Mammary epithelial cell (primary cell): ENCODE measurements around the gene MED10.

ENCODE experiments used
- CTCF ChIP-seq, 2 donors: IDR thresholded peaks in 1 of 2; conservative IDR thresholded peaks in 1 of 2; 2 replicates each; pipeline ENCODE4 v1.5.1; 2011 to 2012; ENCODE audit warnings: inconsistent platforms in 2 of 2, low read length in 2 of 2, mild to moderate bottlenecking in 2 of 2, control low read depth in 1 of 2, low read depth in 1 of 2; ENCODE audit not compliant: insufficient read depth in 1 of 2; ENCODE audit errors: extremely low read depth in 1 of 2
- EZH2 ChIP-seq: IDR thresholded peaks from 2 replicates; pipeline ENCODE4 v1.6.1; 2012; ENCODE audit warnings: low read length, inconsistent platforms, borderline replicate concordance

GRCh38 chr5:6379246-6379645 lies 899 bp upstream of the MED10 start:
- TF ChIP-seq CTCF (conservative IDR thresholded peaks at IDR 0.05 in 1 of 2, IDR thresholded peaks at IDR 0.05 in 1 of 2; ENCODE audit: extremely low read depth in 1 of 2, insufficient read depth in 1 of 2, low read depth in 1 of 2, low read length in 2 of 2) (no peak), EZH2 (no peak)
